GM12878 (cell line): ENCODE results near the gene RTF2. TPM values are rescaled to one million over a fixed set of nuclear protein-coding genes. Genes with fewer than 3 reads are reported as not detected.

Experiments
- ATF2 ChIP-seq: IDR thresholded peaks from 2 replicates; pipeline ENCODE4 v1.6.1; 2012; ENCODE audit warnings: low read length, inconsistent platforms
- BHLHE40 ChIP-seq, 2 experiments: fragments of 450-650 bp in 1 of 2; IDR thresholded peaks; 2 replicates each; pipeline ENCODE4 v1.6.1; 2011 to 2017; ENCODE audit warnings: low read depth in 2 of 2, borderline replicate concordance in 1 of 2, improper control_type of control experiment in 1 of 2, low read length in 1 of 2, mild to moderate bottlenecking in 1 of 2
- CHD4 ChIP-seq: fragments of 200-600 bp; sonication (generic); IDR thresholded peaks from 2 replicates; pipeline ENCODE4 v1.6.1; 2016; ENCODE audit warnings: mild to moderate bottlenecking
- CREB1 ChIP-seq: IDR thresholded peaks from 2 replicates; pipeline ENCODE4 v1.6.1; 2012; ENCODE audit warnings: low read depth, mild to moderate bottlenecking, inconsistent platforms
- CREM ChIP-seq: IDR thresholded peaks from 2 replicates; pipeline ENCODE4 v1.6.1; 2014; ENCODE audit warnings: antibody characterized with exemption, low read depth
- E2F8 ChIP-seq: fragments of 450-650 bp; IDR thresholded peaks from 2 replicates; pipeline ENCODE4 v1.6.1; 2018; ENCODE audit warnings: mild to moderate bottlenecking, low read depth, moderate library complexity; ENCODE audit not compliant: partially characterized antibody
- ETV6 ChIP-seq, 2 experiments: fragments of 450-650 bp in 1 of 2; IDR thresholded peaks in 1 of 2; conservative IDR thresholded peaks in 1 of 2; 2 replicates each; pipeline ENCODE4 v1.6.1; 2014; ENCODE audit warnings: antibody characterized with exemption in 1 of 2, borderline replicate concordance in 1 of 2, low read depth in 1 of 2, mild to moderate bottlenecking in 1 of 2, moderate library complexity in 1 of 2
- HDAC6 ChIP-seq: fragments of 200-600 bp; sonication (generic); IDR thresholded peaks from one replicate; pipeline ENCODE4 v1.8.0; 2017; ENCODE audit warnings: antibody characterized with exemption; ENCODE audit not compliant: unreplicated experiment
- KLF5 ChIP-seq: fragments of 450-650 bp; IDR thresholded peaks from 2 replicates; pipeline ENCODE4 v1.6.1; 2014; ENCODE audit warnings: mild to moderate bottlenecking; ENCODE audit not compliant: partially characterized antibody
- MAX ChIP-seq: IDR thresholded peaks from 2 replicates; pipeline ENCODE4 v1.6.1; 2012; ENCODE audit warnings: low read depth, low read length, improper control_type of control experiment
- MXI1 ChIP-seq: fragments of 150-350 bp; IDR thresholded peaks from 2 replicates; pipeline ENCODE4 v1.6.1; 2011; ENCODE audit warnings: low read depth, mild to moderate bottlenecking, inconsistent platforms, low read length, improper control_type of control experiment
- NFIC ChIP-seq: IDR thresholded peaks from 2 replicates; pipeline ENCODE4 v1.6.1; 2012; ENCODE audit warnings: low read depth, mild to moderate bottlenecking, inconsistent platforms, low read length, moderate library complexity
- NR2C2 ChIP-seq: IDR thresholded peaks from 2 replicates; pipeline ENCODE4 v1.6.1; 2011; ENCODE audit warnings: borderline replicate concordance, low read depth; ENCODE audit not compliant: control insufficient read depth, insufficient read length
- PAX5 ChIP-seq: IDR thresholded peaks from 2 replicates; pipeline ENCODE4 v1.6.1; 2011; ENCODE audit warnings: low read depth, low read length, borderline replicate concordance
- POLR2A ChIP-seq: IDR thresholded peaks from 2 replicates; pipeline ENCODE4 v1.6.1; 2011; ENCODE audit warnings: low read depth, mild to moderate bottlenecking, low read length
- RELA ChIP-seq: fragments of 450-650 bp; IDR thresholded peaks from 2 replicates; pipeline ENCODE4 v1.8.0; 2014; ENCODE audit warnings: borderline replicate concordance; ENCODE audit not compliant: partially characterized antibody
- SMARCA5 ChIP-seq: fragments of 450-650 bp; IDR thresholded peaks from 2 replicates; pipeline ENCODE4 v1.6.1; 2017; ENCODE audit warnings: mild to moderate bottlenecking
- SUPT20H ChIP-seq: IDR thresholded peaks from 2 replicates; pipeline ENCODE4 v1.6.1; 2011; ENCODE audit warnings: low read depth, mild to moderate bottlenecking, low read length, moderate library complexity, borderline replicate concordance; ENCODE audit not compliant: control insufficient read depth
- TBL1XR1 ChIP-seq: IDR thresholded peaks from 2 replicates; pipeline ENCODE4 v1.6.1; 2012; ENCODE audit warnings: low read depth, low read length, improper control_type of control experiment
- TCF12 ChIP-seq: IDR thresholded peaks from 2 replicates; pipeline ENCODE4 v1.6.1; 2011; ENCODE audit warnings: low read depth, mild to moderate bottlenecking, low read length
- TCF7 ChIP-seq: IDR thresholded peaks from 2 replicates; pipeline ENCODE4 v1.6.1; 2014; ENCODE audit warnings: antibody characterized with exemption, borderline replicate concordance
- ZBTB11 ChIP-seq: fragments of 450-650 bp; formaldehyde crosslinking; IDR thresholded peaks from 2 replicates; pipeline ENCODE4 v1.5.0; 2022; ENCODE audit warnings: mild to moderate bottlenecking, missing genetic modification characterization
- ZNF207 ChIP-seq: fragments of 450-650 bp; IDR thresholded peaks from 2 replicates; pipeline ENCODE4 v1.6.1; 2014; ENCODE audit warnings: antibody characterized with exemption, mild to moderate bottlenecking, borderline replicate concordance
- polyA plus RNA-seq, 11 experiments: library from polyadenylated mRNA; depleted of rRNA in 4 of 11; unstranded in 6 of 11; stranded (reverse) in 5 of 11; fragments of >200 nt; fragmentation: Nextera tagmentation in 4 of 11; fragmentation: Illumina TruSeq in 1 of 11; extraction: Ambion mirVana in 4 of 11; extraction: Trizol in 1 of 11; gene quantifications; 1 replicate in 1 of 11; 2 replicates in 10 of 11; pipeline versions ENCODE4 v1.2.1 to v1.2.3, GENCODE V29; 2011 to 2016; ENCODE audit warnings: inconsistent platforms in 2 of 11, missing spikeins in 2 of 11, low read depth in 1 of 11
- total RNA-seq, 4 experiments: library from RNA; depleted of rRNA in 3 of 4; stranded (reverse); fragments of >200 nt in 3 of 4; fragmentation: Illumina TruSeq in 1 of 4; extraction: Trizol in 1 of 4; gene quantifications; 2 replicates each; pipeline versions ENCODE4 v1.2.1 to v1.2.3, GENCODE V29; 2013 to 2021

RTF2 gene
- total and polyA plus RNA-seq, 10 of the 15 experiments (the other 5 are each of a cell fraction or from before 2014, with no cell fraction given), result 66.2 to 133 (median 82.9) TPM

- TF ChIP-seq BHLHE40 (IDR thresholded peaks at IDR 0.05; ENCODE audit: borderline replicate concordance in 1 of 2, low read depth in 2 of 2, low read length in 1 of 2) (peak; percentile 82 to 94), SUPT20H (no peak), ZBTB11 (CRISPR knock-in tag) (no peak), E2F8 (peak; percentile 78), MXI1 (peak; percentile 99), PAX5 (peak; percentile 62; the same call in 1 of the 2 replicates), CREM (peak; percentile 99), CREB1 (peak; percentile 99), POLR2A (peak; percentile 93), SMARCA5 (no peak), TCF12 (no peak), CHD4 (no peak), TBL1XR1 (peak; percentile 68; the same call in 1 of the 2 replicates), ZNF207 (0 out of 2 replicates have a peak, but pooled peaks have one; percentile 46), ETV6 (conservative IDR thresholded peaks at IDR 0.05 in 1 of 2, IDR thresholded peaks at IDR 0.05 in 1 of 2; ENCODE audit: borderline replicate concordance in 1 of 2, low read depth in 1 of 2) (peak in 1 of 2 experiments; percentile 87; a peak in 2 of 4 replicates), ATF2 (no peak), HDAC6 (no peak), MAX (peak; percentile 42; the same call in 1 of the 2 replicates), TCF7 (no peak), NR2C2 (no peak), KLF5 (peak; percentile 81), RELA (peak; percentile 74), NFIC (no peak)
These were observed at the start of gene RTF2 (continued) for GRCh38 chr20:56468316-56469076.
